ENCODE measurements around the gene ASIC1. TPM values are rescaled to one million over a fixed set of nuclear protein-coding genes. Genes with fewer than 3 reads are reported as not detected.

Gene ASIC1
- total and polyA plus RNA-seq, 2 of the 13 experiments (the other 11 are each of a cell fraction or from before 2014, with no cell fraction given): 0.44 to 1.5 TPM

- TF ChIP-seq EZH2 (conservative IDR thresholded peaks at IDR 0.05; ENCODE audit: low read depth, low read length) (no peak), ZNF292 (CRISPR knock-in tag; IDR thresholded peaks at IDR 0.05; ENCODE audit: borderline replicate concordance, low read depth) (no peak), KLF12 (CRISPR knock-in tag; IDR thresholded peaks at IDR 0.05; ENCODE audit: borderline replicate concordance) (no peak), DNMT3B (CRISPR knock-in tag; conservative IDR thresholded peaks at IDR 0.05) (no peak)
These were observed 44.7 kb downstream of the ASIC1 start (continued) for GRCh38 chr12:50102131-50102531.

DNA sequence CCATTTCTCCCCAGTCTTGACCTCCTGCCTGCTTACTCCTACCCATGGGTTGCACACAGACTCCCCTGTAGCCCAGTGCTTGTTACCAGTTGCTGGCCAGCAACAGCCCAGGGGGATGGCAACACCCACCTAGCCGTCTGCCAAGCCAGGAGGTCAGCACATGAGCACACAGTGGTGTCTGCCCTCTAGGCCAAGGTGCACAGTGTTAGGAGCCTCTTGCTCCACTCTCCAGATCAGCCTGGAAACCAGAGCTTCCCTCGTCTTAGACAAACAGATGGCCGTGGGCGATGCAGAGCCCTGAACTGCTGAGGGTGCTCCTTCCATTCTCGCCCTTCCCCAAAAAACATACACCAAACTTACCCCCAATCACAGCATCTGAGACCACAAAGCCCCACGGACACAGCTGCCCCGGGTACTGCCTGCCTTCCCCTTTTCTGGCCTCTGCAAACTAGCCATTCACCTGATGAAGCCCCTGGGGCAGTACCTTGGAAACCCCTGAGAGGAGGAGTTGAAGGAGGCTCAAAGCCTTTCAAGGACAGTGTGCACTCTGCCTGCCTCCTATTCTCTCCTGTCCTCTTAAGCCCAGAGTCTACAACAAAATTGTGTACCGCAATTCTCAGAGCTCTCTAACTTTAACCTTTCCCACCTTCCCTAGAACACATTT lies 45.4 kb downstream of the ASIC1 start:
- no peaks in the 10 kb centered on the region for H3K79me2 ChIP-seq (ENCODE audit: insufficient read depth, low read length)
- peak overlapping the region in 1 of 3 experiments; percentile 13; a peak in 1 of 6 replicates for H3K4me3 ChIP-seq (replicated peaks in 1 of 3; ENCODE audit: insufficient read depth in 1 of 3, low read depth in 2 of 3, low read length in 3 of 3)
- no peaks in the 10 kb centered on the region for H3K9me3 ChIP-seq (ENCODE audit: low read length)
- POLR2A ChIA-PET: interaction anchor here (1.1 to 4.6 kb wide), 6 partner anchors 8 to 298 kb away, joined by 3 to 93 read pairs (median 18); partner anchors contain the start of genes COX14, LARP4 and SMARCD1
- DNase-seq (ENCODE audit: low spot score): no peak
- in situ Hi-C loops (cut with HindIII; ENCODE audit: extremely low pct_ligation_motif_present, low pct_unique_long_range_greater_than_20kb): no loop called here
- FAIRE-seq: peak; percentile 74
- no peak overlapping the region for H2AFZ ChIP-seq (ENCODE audit: low read length)
- no TSS peak for BruUV-seq (replicated peaks)
- 32% methylated on average over 3 of the region's 8 CpGs for WGBS (ENCODE audit: low lambda C conversion rate)
- H3K36me3 ChIP-seq (replicated peaks in 1 of 2; ENCODE audit: control insufficient read depth in 1 of 2, insufficient read depth in 2 of 2, low read length in 2 of 2): peaks cover 8 to 27% of the 10 kb centered on the region in 2 experiments
- peak overlapping the region; percentile 96 for H3K4me2 ChIP-seq (ENCODE audit: low read depth, low read length)
- intact Hi-C loops (cut with micrococcal nuclease; ENCODE audit: unreplicated experiment): no loop called here
- peaks cover 58% of the 10 kb centered on the region for H3K4me1 ChIP-seq (ENCODE audit: insufficient read depth, low read length)
- H3K27ac ChIP-seq (ENCODE audit: extremely low read length, insufficient read depth, low read length): peak overlapping the region; percentile 73
- CTCF ChIA-PET (ENCODE audit: low intra/inter-chr PET ratio, low total read pairs): no interaction called here
- no peaks in the 10 kb centered on the region for H3K27me3 ChIP-seq (ENCODE audit: control insufficient read depth in 1 of 2, insufficient read depth in 2 of 2, low read length in 2 of 2)
- H4K20me1 ChIP-seq (ENCODE audit: insufficient read depth, low read length): no peaks in the 10 kb centered on the region
- H3K9ac ChIP-seq (ENCODE audit: insufficient read depth, low read depth, low read length): peak overlapping the region; percentile 72
- ATAC-seq: peak; percentile 58
- TF ChIP-seq, protein P1, sequence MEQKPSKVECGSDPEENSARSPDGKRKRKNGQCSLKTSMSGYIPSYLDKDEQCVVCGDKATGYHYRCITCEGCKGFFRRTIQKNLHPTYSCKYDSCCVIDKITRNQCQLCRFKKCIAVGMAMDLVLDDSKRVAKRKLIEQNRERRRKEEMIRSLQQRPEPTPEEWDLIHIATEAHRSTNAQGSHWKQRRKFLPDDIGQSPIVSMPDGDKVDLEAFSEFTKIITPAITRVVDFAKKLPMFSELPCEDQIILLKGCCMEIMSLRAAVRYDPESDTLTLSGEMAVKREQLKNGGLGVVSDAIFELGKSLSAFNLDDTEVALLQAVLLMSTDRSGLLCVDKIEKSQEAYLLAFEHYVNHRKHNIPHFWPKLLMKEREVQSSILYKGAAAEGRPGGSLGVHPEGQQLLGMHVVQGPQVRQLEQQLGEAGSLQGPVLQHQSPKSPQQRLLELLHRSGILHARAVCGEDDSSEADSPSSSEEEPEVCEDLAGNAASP (CRISPR knock-in tag; IDR thresholded peaks at IDR 0.05; ENCODE audit: borderline replicate concordance): 0 out of 2 replicates have a peak, but pooled peaks have one; percentile 19
- TF ChIP-seq, protein P2, sequence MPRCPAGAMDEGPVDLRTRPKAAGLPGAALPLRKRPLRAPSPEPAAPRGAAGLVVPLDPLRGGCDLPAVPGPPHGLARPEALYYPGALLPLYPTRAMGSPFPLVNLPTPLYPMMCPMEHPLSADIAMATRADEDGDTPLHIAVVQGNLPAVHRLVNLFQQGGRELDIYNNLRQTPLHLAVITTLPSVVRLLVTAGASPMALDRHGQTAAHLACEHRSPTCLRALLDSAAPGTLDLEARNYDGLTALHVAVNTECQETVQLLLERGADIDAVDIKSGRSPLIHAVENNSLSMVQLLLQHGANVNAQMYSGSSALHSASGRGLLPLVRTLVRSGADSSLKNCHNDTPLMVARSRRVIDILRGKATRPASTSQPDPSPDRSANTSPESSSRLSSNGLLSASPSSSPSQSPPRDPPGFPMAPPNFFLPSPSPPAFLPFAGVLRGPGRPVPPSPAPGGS (CRISPR knock-in tag; IDR thresholded peaks at IDR 0.05): no peak
- no peak for TF ChIP-seq ZNF362 (CRISPR knock-in tag; IDR thresholded peaks at IDR 0.05; ENCODE audit: borderline replicate concordance)
- TF ChIP-seq ZFP91 (CRISPR knock-in tag; IDR thresholded peaks at IDR 0.05; ENCODE audit: borderline replicate concordance): no peak
- no peak for TF ChIP-seq IKZF1 (IDR thresholded peaks at IDR 0.05)
- TF ChIP-seq HOXA3 (CRISPR knock-in tag; IDR thresholded peaks at IDR 0.05): peak; percentile 59; the same call in 1 of the 2 replicates
- TF ChIP-seq ZNF850 (CRISPR knock-in tag; conservative IDR thresholded peaks at IDR 0.05): no peak
- no peak for TF ChIP-seq ZNF570 (CRISPR knock-in tag; IDR thresholded peaks at IDR 0.05; ENCODE audit: borderline replicate concordance)
- TF ChIP-seq ZNF549 (CRISPR knock-in tag; IDR thresholded peaks at IDR 0.05): no peak
- TF ChIP-seq BRF2 (CRISPR knock-in tag; IDR thresholded peaks at IDR 0.05): no peak
- no peak for TF ChIP-seq ZBTB20 (CRISPR knock-in tag; IDR thresholded peaks at IDR 0.05; ENCODE audit: borderline replicate concordance, low read depth)

Measured in HepG2 (cell line).